ENCODE measurements around the gene GRP. TPM values are rescaled to one million over a fixed set of nuclear protein-coding genes. Genes with fewer than 3 reads are reported as not detected.

GRP gene
- total RNA-seq: not detected

- POLR2A ChIA-PET: no interaction called here
- CTCF ChIA-PET: no interaction called here
Measured at GRCh38 chr18:59219672-59220163, at the start of gene GRP. TSS of gene GRP (plus strand) at chr18:59220158. CDS start at chr18:59220266, 108 bp downstream.

DNA sequence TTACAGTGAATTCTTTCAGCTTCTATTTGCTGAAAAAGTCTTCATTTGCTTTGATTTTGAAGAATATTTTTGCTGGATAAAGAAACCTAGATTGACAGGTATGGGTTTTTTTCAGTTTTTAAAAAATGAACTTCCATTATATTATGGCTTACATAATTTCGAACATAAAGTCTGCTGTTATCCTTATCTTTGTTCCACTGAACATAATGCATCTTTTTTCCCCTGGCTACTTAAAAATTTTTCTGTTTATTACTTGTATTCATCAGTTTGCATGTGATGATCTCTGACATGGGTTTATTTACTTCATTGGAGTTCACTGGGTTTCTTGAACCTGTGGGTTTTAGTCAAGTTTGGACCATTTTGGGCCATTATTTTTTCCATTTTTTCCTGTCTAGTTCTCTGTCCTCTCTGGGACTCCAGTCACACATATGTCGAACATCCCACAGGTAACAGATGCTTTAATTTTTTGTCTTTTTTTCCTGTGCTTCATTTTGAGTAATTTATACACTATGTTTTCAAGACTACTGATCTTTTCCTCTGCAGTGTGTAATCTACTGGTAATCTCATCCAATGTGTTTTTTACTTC lies 47.2 kb upstream of the GRP start:
- ChIA-PET CTCF (no interaction called here), POLR2A (no interaction called here)

GRCh38 chr18:59177485-59177884 lies 42.5 kb upstream of the GRP start:
- POLR2A ChIA-PET: no interaction called here
- CTCF ChIA-PET: interaction anchor here (0.5 to 0.7 kb wide), 2 partner anchors 15 to 34 kb away, joined by 3 to 5 read pairs; no protein-coding TSS in a partner anchor

DNA sequence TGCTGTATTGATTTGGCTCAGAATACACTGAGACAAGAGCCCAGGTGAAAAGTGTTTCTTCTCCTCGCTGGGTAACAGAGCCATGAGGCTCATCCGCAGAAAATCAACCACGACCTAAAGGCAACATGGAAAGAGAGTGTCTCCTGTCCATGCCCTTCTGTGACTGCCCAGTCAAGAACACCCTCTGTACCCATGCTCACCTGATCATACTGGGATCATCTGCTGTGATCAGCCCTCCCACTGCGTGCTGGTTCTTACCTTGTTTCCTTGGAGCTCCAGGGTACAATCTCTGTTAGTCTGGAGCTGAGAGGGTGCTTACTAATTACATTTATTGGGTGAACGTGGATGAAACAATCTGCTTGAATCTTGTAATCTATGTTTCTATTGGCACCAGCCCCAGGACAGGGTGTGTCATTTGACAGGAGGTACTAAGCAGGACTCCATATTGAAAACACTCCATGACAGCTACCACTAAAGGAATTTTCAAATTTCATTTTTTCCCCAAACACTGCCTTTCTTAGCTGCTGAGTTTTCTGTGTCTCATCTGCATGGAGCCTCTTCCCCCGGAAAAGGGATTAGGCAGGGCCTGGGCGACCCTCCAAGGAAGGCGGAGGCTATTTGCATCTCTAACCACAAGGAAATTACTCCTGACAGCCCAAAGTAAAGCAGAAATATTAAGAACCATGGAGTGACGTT lies 39.7 kb upstream of the GRP start:
- ChIA-PET CTCF (no interaction called here), POLR2A (no interaction called here)

GRCh38 chr18:59182673-59183072 lies 37.3 kb upstream of the GRP start:
- ChIA-PET POLR2A (no interaction called here), CTCF (no interaction called here)

DNA sequence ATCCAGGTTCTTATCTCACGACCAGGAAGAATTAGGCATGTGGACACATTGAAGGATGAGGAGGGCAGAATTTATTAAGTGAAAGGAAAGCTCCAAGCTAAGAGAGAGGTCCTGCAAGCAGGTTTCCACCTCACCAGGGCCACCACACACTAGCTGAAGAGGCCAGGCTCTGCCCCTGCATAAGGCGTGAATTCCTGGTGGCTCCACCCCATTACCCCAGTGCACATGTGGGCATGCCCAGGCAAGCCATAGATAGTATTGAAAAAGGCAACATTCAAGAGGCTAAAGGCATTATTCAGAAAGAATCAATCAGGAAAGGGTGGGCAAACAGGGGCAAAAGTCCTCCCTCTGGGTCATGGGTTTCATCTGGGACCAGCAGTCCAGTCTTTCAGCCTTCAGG lies 30.9 kb upstream of the GRP start:
- ChIA-PET POLR2A (no interaction called here), CTCF (no interaction called here)

DNA sequence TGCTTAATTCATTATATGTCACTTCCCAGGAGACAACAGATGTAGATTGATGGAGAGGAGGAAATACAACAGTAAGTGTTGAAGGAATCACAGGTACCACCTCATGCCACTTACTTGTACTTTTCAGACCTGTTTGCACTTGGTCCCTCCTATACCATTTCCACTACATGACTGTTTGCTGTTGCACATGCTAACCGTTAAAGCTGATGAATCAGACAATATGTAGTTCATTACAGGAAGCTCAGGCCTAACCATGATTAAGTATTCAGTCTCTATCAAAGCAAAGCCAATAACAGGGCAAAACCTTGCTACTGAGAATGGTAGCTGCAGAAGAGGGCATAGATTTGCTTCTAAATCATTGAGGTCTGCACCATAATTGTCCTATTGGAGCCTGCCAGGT lies 30.2 kb upstream of the GRP start:
- CTCF ChIA-PET: interaction anchor here (0.5 kb wide), 1 partner anchor 18 kb away, joined by 3 read pairs; no protein-coding TSS in a partner anchor
- POLR2A ChIA-PET: no interaction called here

DNA sequence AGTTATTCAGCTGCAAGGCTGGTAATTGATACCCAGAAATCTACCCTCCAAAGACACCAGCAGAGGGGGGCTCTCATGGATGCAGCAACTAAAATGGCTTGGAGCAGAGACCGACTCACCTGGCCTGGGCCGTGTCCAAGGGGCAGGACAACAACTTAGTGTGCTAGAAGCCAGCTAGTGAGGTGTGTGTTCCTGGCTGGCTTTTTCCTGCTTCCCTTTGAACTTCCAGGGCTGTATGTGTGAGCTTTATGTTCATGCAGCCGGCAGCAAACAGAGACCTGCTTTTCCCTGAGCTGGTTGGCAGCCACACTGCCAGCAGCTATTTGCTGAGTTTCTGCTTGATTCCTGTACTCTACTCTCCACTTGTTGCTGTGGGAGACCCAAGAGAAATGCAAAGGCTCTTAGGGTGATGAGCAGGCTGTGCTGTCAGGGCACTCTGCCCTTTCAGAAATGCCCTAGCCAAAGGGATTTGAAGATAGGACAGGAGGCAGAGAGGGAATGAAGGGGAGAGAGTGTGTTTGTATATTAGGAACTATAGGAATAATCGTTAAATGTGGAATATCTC lies 23.7 kb upstream of the GRP start:
- ChIA-PET CTCF (no interaction called here), POLR2A (no interaction called here)

DNA sequence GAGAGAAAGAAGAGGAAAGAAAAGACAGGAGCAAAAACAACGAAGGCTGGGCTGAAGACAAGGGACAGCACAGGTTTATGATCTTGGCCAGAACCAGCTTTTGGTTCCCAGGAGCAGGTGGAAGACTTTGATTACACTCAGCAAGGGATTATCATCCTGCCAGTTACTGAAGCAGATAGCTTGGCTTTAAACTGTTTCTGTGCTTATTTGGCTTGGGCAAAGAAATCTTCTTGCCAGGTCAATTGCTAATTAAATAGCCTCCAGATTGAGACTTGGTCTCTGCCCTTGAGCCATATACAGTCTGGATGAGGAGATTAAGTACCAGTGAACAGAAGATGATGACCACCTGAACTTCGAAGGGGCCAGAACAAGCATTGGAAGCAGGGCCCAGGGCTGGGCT lies 22.3 kb upstream of the GRP start:
- CTCF ChIA-PET: no interaction called here
- POLR2A ChIA-PET: no interaction called here

- POLR2A ChIA-PET: no interaction called here
- CTCF ChIA-PET: no interaction called here
Measured at GRCh38 chr18:59198215-59198614, 21.7 kb upstream of the GRP start.

DNA sequence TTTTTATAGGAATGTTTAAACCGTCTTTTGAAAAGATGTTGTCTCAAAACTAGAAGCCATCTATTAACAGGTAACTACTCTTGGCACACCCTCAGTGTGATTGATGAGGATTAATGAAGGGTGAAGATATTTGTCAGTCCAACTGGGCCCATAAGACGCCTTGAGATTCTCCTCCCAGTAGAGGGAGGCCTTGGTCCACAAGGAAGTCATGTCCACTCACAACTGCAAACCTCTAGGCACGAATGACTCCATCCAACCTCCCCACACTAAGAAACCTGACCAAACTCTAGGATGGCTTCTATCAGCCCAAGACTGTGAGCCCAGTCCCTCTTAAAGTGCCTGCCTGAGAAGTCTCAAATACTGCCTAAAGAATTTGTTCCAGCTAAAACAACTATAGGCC lies 19.2 kb upstream of the GRP start:
- POLR2A ChIA-PET: interaction anchor here (0.5 kb wide), 1 partner anchor 426 kb away, joined by 3 read pairs; no protein-coding TSS in a partner anchor
- CTCF ChIA-PET: interaction anchor here (1.1 kb wide), 1 partner anchor 9 kb away, joined by 4 read pairs; no protein-coding TSS in a partner anchor

DNA sequence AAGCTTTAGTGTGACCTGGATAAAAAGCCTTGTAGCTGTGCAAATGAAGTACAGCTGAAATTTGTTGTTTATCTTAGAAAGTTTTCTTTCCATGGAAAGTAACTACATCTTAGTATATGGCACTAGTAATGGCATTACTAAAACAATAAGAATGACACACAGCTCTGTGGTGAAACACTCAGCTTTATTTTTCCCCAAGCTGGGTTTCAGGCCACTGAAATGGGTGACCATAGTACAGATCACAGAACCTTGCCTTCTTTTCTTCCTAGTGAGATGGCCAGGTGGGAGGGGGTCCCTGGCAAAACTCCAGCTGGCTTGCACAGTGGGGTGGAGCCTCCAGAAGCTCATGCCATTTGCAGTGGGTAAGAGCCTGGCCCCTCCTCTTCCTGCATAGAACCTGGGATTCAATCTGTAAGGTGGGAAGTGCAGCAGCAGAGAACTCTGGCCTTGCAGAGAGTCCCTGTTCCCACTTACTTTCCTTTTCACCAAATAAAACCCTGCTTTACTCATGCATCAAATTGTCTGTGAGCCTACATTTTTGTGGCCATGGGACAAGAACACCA lies 17.6 kb upstream of the GRP start:
- POLR2A ChIA-PET: no interaction called here
- CTCF ChIA-PET: no interaction called here

GRCh38 chr18:59207506-59207905 lies 12.5 kb upstream of the GRP start:
- ChIA-PET POLR2A (no interaction called here), CTCF (interaction anchor here (0.7 kb wide), 1 partner anchor 18 kb away, joined by 3 read pairs; no protein-coding TSS in a partner anchor)

GRCh38 chr18:59208602-59209125 lies 11.3 kb upstream of the GRP start:
- ChIA-PET POLR2A (no interaction called here), CTCF (no interaction called here)

- POLR2A ChIA-PET: no interaction called here
- CTCF ChIA-PET: no interaction called here
Measured at GRCh38 chr18:59210299-59210698, 9.7 kb upstream of the GRP start.

GRCh38 chr18:59211629-59212028 lies 8.3 kb upstream of the GRP start:
- ChIA-PET CTCF (interaction anchor here (0.7 to 0.8 kb wide), 2 partner anchors 12 to 191 kb away, joined by 3 read pairs; no protein-coding TSS in a partner anchor), POLR2A (no interaction called here)

- CTCF ChIA-PET: no interaction called here
- POLR2A ChIA-PET: no interaction called here
Measured at GRCh38 chr18:59218018-59218417, 1.9 kb upstream of the GRP start.

DNA sequence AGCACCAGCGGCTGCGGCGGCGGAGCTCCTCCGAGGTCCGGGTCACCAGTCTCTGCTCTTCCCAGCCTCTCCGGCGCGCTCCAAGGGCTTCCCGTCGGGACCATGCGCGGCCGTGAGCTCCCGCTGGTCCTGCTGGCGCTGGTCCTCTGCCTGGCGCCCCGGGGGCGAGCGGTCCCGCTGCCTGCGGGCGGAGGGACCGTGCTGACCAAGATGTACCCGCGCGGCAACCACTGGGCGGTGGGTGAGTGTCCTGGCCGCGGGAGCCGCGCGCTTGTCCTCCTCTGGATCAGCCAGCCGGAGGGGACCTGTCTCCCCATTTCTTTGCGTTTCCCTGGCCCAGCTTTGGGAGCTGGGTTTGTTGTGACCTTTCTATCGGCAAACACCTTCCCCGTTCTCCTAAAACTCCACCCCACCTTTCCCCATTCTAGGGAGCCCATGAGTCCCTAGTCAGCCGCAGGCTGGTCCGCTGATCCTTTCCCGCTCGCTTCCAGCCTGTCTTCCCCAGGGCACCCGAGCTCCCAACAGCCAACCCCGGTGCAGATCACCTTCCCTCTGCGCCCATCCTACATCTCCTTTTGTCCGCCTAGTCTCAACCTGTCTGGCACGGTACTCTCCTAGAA lies 316 bp downstream of the GRP start:
- CTCF ChIA-PET: interaction anchor here (0.6 kb wide), 1 partner anchor 72 kb away, joined by 3 read pairs; no protein-coding TSS in a partner anchor
- POLR2A ChIA-PET: no interaction called here

- POLR2A ChIA-PET: no interaction called here
Measured at GRCh38 chr18:59220784-59221765, 1.1 kb downstream of the GRP start.

More at GRCh38 chr18:59220784-59221765, 1.1 kb downstream of the GRP start:
- CTCF ChIA-PET: interaction anchor here (0.5 to 0.6 kb wide), 2 partner anchors 71 to 352 kb away, joined by 3 read pairs; no protein-coding TSS in a partner anchor
